SK-N-SH (cell line): ENCODE measurements around the gene PABPN1L. TPM values are rescaled to one million over a fixed set of nuclear protein-coding genes. Genes with fewer than 3 reads are reported as not detected.

Experiments used
- CTCF ChIA-PET: fragments of 300-600, 350-600 bp; formaldehyde crosslinking; extraction: SDS; loops from one replicate; lab custom pipeline; 2021; lab: Yijun Ruan, JAX
- POLR2A ChIA-PET: fragments of 350-600 bp; sonication (Branson Sonifier 250); formaldehyde crosslinking; extraction: SDS; loops from one replicate; lab custom pipeline; 2020; ENCODE audit warnings: antibody characterized with exemption, inconsistent platforms; lab: Yijun Ruan, JAX
- DNase-seq: peaks from one replicate; pipeline ENCODE4 v3.0.0; 2012
- H2AFZ ChIP-seq: fragments of 200-600 bp; sonication (generic); 2 replicates; pipeline ENCODE4 v1.8.1; 2016; ENCODE audit warnings: antibody characterized with exemption, mild to moderate bottlenecking, low read depth
- H3F3A ChIP-seq: fragments of 200-600 bp; sonication (generic); replicated peaks from 2 replicates; pipeline ENCODE3; 2016; ENCODE audit warnings: antibody characterized with exemption, mild to moderate bottlenecking; ENCODE audit not compliant: insufficient read depth
- H3K27ac ChIP-seq, 2 experiments: fragments of 200-500 bp in 1 of 2; fragments of 200-600 bp in 1 of 2; sonication (Bioruptor generic) in 1 of 2; sonication (generic), shearing (Covaris generic) in 1 of 2; 2 replicates each; pipeline versions ENCODE4 v1.5.1 to v1.6.1; 2014 to 2016; ENCODE audit warnings: low read depth in 2 of 2, inconsistent platforms in 1 of 2, low read length in 1 of 2, mild to moderate bottlenecking in 1 of 2, mixed read lengths in 1 of 2
- H3K27me3 ChIP-seq: fragments of 200-600 bp; sonication (generic), shearing (Covaris generic); 2 replicates; pipeline ENCODE4 v1.6.1; 2016; ENCODE audit warnings: mixed run types; ENCODE audit not compliant: insufficient read depth
- H3K36me3 ChIP-seq, 2 experiments: fragments of 200-500 bp in 1 of 2; fragments of 200-600 bp in 1 of 2; sonication (Bioruptor generic) in 1 of 2; sonication (generic) in 1 of 2; replicated peaks in 1 of 2; 2 replicates each; pipeline versions ENCODE3 to v1.5.1; 2014 to 2016; ENCODE audit warnings: low read length in 1 of 2, mild to moderate bottlenecking in 1 of 2; ENCODE audit not compliant: insufficient read depth in 2 of 2, control insufficient read depth in 1 of 2
- H3K4me1 ChIP-seq, 2 experiments: fragments of 200-500 bp in 1 of 2; fragments of 200-600 bp in 1 of 2; sonication (Bioruptor generic) in 1 of 2; sonication (generic), shearing (Covaris generic) in 1 of 2; 2 replicates each; pipeline versions ENCODE4 v1.5.1 to v1.6.1; 2014 to 2016; ENCODE audit warnings: low read depth in 1 of 2, low read length in 1 of 2, mixed run types in 1 of 2; ENCODE audit not compliant: insufficient read depth in 2 of 2, control insufficient read depth in 1 of 2
- H3K4me2 ChIP-seq: fragments of 200-600 bp; sonication (generic), shearing (Covaris generic); 2 replicates; pipeline ENCODE4 v1.6.1; 2017; ENCODE audit warnings: mixed run types
- H3K4me3 ChIP-seq, 2 experiments: fragments of 200-500 bp in 1 of 2; fragments of 200-600 bp in 1 of 2; sonication (Bioruptor generic) in 1 of 2; sonication (generic), shearing (Covaris generic) in 1 of 2; 2 replicates each; pipeline versions ENCODE4 v1.5.1 to v1.8.1; 2014 to 2016; ENCODE audit warnings: low read depth in 2 of 2, inconsistent platforms in 1 of 2, low read length in 1 of 2, mild to moderate bottlenecking in 1 of 2, mixed read lengths in 1 of 2, moderate library complexity in 1 of 2
- H3K79me2 ChIP-seq: fragments of 200-600 bp; sonication (generic); 2 replicates; pipeline ENCODE4 v1.8.1; 2017; ENCODE audit warnings: mild to moderate bottlenecking; ENCODE audit not compliant: insufficient read depth
- H3K9ac ChIP-seq: fragments of 200-600 bp; sonication (generic); 2 replicates; pipeline ENCODE4 v1.6.1; 2017; ENCODE audit warnings: mixed run types
- H3K9me2 ChIP-seq: fragments of 200-600 bp; sonication (generic); 2 replicates; pipeline ENCODE4 v1.6.1; 2017; ENCODE audit warnings: mixed run types
- H3K9me3 ChIP-seq: fragments of 200-600 bp; sonication (generic); 2 replicates; pipeline ENCODE4 v1.6.1; 2017; ENCODE audit warnings: mixed run types, mild to moderate bottlenecking, moderate library complexity
- H4K20me1 ChIP-seq: fragments of 200-600 bp; sonication (generic); 2 replicates; pipeline ENCODE4 v1.6.1; 2017; ENCODE audit warnings: mild to moderate bottlenecking, mixed run types; ENCODE audit not compliant: insufficient read depth
- ELF1 ChIP-seq: IDR thresholded peaks from 2 replicates; pipeline ENCODE4 v1.4.0; 2012
- EZH2phosphoT487 ChIP-seq: fragments of 200-600 bp; sonication (generic); IDR thresholded peaks from 2 replicates; pipeline ENCODE4 v1.6.1; 2017; ENCODE audit warnings: low read depth, mixed run types, mild to moderate bottlenecking, antibody characterized with exemption, moderate library complexity, borderline replicate concordance
- FOXJ3 ChIP-seq: sonication (generic); formaldehyde crosslinking; IDR thresholded peaks from 2 replicates; pipeline ENCODE4 v1.5.1; 2020; ENCODE audit warnings: mild to moderate bottlenecking, missing genetic modification reagents
- GABPA ChIP-seq: IDR thresholded peaks from 2 replicates; pipeline ENCODE4 v1.4.0; 2012; ENCODE audit warnings: low read depth, mild to moderate bottlenecking
- JUND ChIP-seq: IDR thresholded peaks from 2 replicates; pipeline ENCODE4 v1.4.0; 2012
- REST ChIP-seq: IDR thresholded peaks from 2 replicates; pipeline ENCODE4 v1.6.1; 2012; ENCODE audit warnings: mild to moderate bottlenecking, low read depth, low read length, moderate library complexity
- SIN3A ChIP-seq: IDR thresholded peaks from 2 replicates; pipeline ENCODE4 v1.6.1; 2012; ENCODE audit warnings: low read depth, mild to moderate bottlenecking, low read length, moderate library complexity, borderline replicate concordance
- SMC3 ChIP-seq: IDR thresholded peaks from 2 replicates; pipeline ENCODE4 v1.6.1; 2012; ENCODE audit warnings: low read depth, low read length, improper control_type of control experiment
- TAF1 ChIP-seq: IDR thresholded peaks from 2 replicates; pipeline ENCODE4 v1.6.1; 2012; ENCODE audit warnings: low read depth, mild to moderate bottlenecking, low read length, moderate library complexity, borderline replicate concordance
- TCF12 ChIP-seq: IDR thresholded peaks from 2 replicates; pipeline ENCODE4 v1.4.0; 2012
- YY1 ChIP-seq: IDR thresholded peaks from 2 replicates; pipeline ENCODE4 v1.4.0; 2012; ENCODE audit warnings: low read depth, mild to moderate bottlenecking
- ZBTB33 ChIP-seq: IDR thresholded peaks from 2 replicates; pipeline ENCODE4 v1.4.0; 2012; ENCODE audit warnings: low read depth, borderline replicate concordance
- WGBS: methylation state at CpG from one replicate; pipeline ENCODE4 v1.1.6; 2017; ENCODE audit warnings: low lambda C conversion rate; 5-methylcytosine and 5-hydroxymethylcytosine counted together
- polyA plus RNA-seq, 3 experiments: library from polyadenylated mRNA; depleted of rRNA; stranded (reverse); fragments of >200 nt; gene quantifications; 2 replicates each; pipeline ENCODE4 v1.2.3, GENCODE V29; 2012
- TF ChIP-seq, protein P1 (sequence below): fragments of 150-350 bp; IDR thresholded peaks from 2 replicates; pipeline ENCODE4 v1.6.1; 2017; ENCODE audit warnings: antibody characterized with exemption, low read length, low read depth, borderline replicate concordance
- TF ChIP-seq, protein P2 (sequence below): IDR thresholded peaks from 2 replicates; pipeline ENCODE4; 2012
- TF ChIP-seq, protein P3 (sequence below): fragments of 150-350 bp; IDR thresholded peaks from 2 replicates; pipeline ENCODE4 v1.6.1; 2016; ENCODE audit warnings: mild to moderate bottlenecking, low read depth, low read length

The PABPN1L gene
- polyA plus RNA-seq, 1 of the 3 experiments (the other 2 are of a cell fraction) = not detected

- Histone ChIP-seq H3K9me3 (no peaks in the 10 kb centered on the region), H3F3A (no peaks in the 10 kb centered on the region), H2AFZ (no peak overlapping the region), H4K20me1 (0 out of 2 replicates have a peak, but pooled peaks cover 7% of the 10 kb centered on the region), H3K79me2 (peaks cover 9% of the 10 kb centered on the region; the same call in 1 of the 2 replicates), H3K27ac (no peak overlapping the region), H3K4me1 (peaks cover 5 to 7% of the 10 kb centered on the region in 2 experiments; a peak in 1 of 4 replicates), H3K9ac (no peak overlapping the region), H3K27me3 (no peaks in the 10 kb centered on the region; the same call in 1 of the 2 replicates), H3K4me2 (no peak overlapping the region), H3K4me3 (no peak overlapping the region), H3K36me3 (peaks cover 3 to 32% of the 10 kb centered on the region in 2 experiments), H3K9me2 (no peaks in the 10 kb centered on the region)
- TF ChIP-seq FOXJ3 (no peak), REST (no peak), TCF12 (no peak), YY1 (no peak), GABPA (no peak), ZBTB33 (no peak)
- TF ChIP-seq, protein P1, sequence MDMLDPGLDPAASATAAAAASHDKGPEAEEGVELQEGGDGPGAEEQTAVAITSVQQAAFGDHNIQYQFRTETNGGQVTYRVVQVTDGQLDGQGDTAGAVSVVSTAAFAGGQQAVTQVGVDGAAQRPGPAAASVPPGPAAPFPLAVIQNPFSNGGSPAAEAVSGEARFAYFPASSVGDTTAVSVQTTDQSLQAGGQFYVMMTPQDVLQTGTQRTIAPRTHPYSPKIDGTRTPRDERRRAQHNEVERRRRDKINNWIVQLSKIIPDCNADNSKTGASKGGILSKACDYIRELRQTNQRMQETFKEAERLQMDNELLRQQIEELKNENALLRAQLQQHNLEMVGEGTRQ = no peak
- no peak for DNase-seq
- ChIA-PET CTCF (no interaction called here), POLR2A (no interaction called here)
- WGBS = 90% methylated on average over 12 of the region's 19 CpGs
These were observed 5.1 kb downstream of the PABPN1L start for GRCh38 chr16:88861359-88861758.

DNA sequence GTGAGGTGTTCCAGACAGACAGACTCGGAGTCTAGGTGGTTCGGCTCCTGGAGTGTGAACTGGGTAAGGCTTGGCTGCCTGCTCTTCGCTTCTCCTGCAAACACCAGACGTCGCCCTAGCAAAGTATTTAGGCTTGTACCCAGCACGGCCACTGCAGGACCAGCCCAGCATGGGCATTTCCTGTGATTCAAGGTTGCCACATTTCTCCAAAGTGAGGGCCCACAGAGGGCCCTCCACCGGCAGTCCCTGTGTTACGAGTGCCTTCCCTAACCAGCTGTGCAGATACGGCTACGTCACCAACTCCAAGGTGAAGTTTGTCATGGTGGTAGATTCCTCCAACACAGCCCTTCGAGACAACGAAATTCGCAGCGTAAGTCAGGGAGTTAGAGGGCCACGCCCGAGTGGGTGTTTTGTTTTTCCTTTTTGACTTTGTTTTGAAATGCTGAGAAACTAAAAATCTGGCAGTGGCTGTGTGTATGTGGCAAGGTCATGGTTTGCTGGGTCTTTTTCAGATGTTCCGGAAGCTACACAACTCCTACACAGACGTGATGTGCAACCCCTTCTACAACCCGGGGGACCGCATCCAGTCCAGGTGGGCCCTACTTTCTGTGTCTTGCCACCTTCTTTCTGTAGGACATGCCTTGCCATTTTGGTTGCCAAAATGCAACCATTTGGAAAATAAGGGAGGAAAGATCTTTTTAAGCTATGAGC is 6.9 kb downstream of the PABPN1L start:
- H3K36me3 ChIP-seq = peaks cover 3 to 32% of the 10 kb centered on the region in 2 experiments
- POLR2A ChIA-PET = no interaction called here
- H3K4me1 ChIP-seq = peaks cover 5 to 15% of the 10 kb centered on the region in 2 experiments; a peak in 1 of 4 replicates
- H2AFZ ChIP-seq = no peak overlapping the region
- no peak overlapping the region for H3K4me2 ChIP-seq
- H3K9me3 ChIP-seq = no peaks in the 10 kb centered on the region
- peaks cover 12% of the 10 kb centered on the region for H3F3A ChIP-seq
- WGBS = 95% methylated on average over 19 of the region's 20 CpGs
- peaks cover 17% of the 10 kb centered on the region for H3K79me2 ChIP-seq
- CTCF ChIA-PET = interaction anchor here (1.2 to 3.1 kb wide), 5 partner anchors 9 to 123 kb away, joined by 4 to 42 read pairs (median 17); no protein-coding TSS in a partner anchor
- H3K9ac ChIP-seq = no peak overlapping the region
- no peak overlapping the region for H3K27ac ChIP-seq
- 0 out of 2 replicates have a peak, but pooled peaks cover 11% of the 10 kb centered on the region for H4K20me1 ChIP-seq
- H3K9me2 ChIP-seq = no peaks in the 10 kb centered on the region
- no peaks in the 10 kb centered on the region for H3K27me3 ChIP-seq
- DNase-seq = no peak
- H3K4me3 ChIP-seq = no peak overlapping the region
- TF ChIP-seq JUND (no peak), SIN3A (no peak), ELF1 (no peak), FOXJ3 (no peak), EZH2phosphoT487 (no peak), ZBTB33 (no peak), SMC3 (no peak), TAF1 (no peak)
- TF ChIP-seq, protein P2, sequence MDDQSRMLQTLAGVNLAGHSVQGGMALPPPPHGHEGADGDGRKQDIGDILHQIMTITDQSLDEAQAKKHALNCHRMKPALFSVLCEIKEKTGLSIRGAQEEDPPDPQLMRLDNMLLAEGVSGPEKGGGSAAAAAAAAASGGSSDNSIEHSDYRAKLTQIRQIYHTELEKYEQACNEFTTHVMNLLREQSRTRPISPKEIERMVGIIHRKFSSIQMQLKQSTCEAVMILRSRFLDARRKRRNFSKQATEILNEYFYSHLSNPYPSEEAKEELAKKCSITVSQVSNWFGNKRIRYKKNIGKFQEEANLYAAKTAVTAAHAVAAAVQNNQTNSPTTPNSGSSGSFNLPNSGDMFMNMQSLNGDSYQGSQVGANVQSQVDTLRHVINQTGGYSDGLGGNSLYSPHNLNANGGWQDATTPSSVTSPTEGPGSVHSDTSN = no peak
- TF ChIP-seq, protein P3, sequence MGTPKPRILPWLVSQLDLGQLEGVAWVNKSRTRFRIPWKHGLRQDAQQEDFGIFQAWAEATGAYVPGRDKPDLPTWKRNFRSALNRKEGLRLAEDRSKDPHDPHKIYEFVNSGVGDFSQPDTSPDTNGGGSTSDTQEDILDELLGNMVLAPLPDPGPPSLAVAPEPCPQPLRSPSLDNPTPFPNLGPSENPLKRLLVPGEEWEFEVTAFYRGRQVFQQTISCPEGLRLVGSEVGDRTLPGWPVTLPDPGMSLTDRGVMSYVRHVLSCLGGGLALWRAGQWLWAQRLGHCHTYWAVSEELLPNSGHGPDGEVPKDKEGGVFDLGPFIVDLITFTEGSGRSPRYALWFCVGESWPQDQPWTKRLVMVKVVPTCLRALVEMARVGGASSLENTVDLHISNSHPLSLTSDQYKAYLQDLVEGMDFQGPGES = no peak
